ENCODE data around the gene PNPT1. TPM values are rescaled to one million over a fixed set of nuclear protein-coding genes. Genes with fewer than 3 reads are reported as not detected.
"Not testable (repeated sequence)": the region's sequence is repeated elsewhere in the genome, so short reads cannot be mapped to it uniquely, and the experiment has no call there.

Gene PNPT1
- polyA plus RNA-seq: 10 to 100 TPM; 13.1 to 20.5 (median 19.6) TPM

GRCh38 chr2:55693181-55694125 lies at the start of gene PNPT1:
Gene PNPT1 (minus strand): TSS chr2:55693844. CDS start chr2:55693823, 21 bp downstream.
- no peaks in the 10 kb centered on the region for H3K36me3 Mint-ChIP-seq
- DNase-seq: peak; percentile 89 to 92 (median 91)
- peaks cover 4 to 11% (median 7%) of the 10 kb centered on the region in 3 donors for H3K27me3 Mint-ChIP-seq (ENCODE audit: low read depth in 3 of 3)
- H3K4me1 Mint-ChIP-seq: peaks cover 24 to 37% of the 10 kb centered on the region in 2 donors
- H3K4me3 Mint-ChIP-seq: peak within 1 kb of the TSS; percentile 97 to 98 (median 97)
- H3K27ac Mint-ChIP-seq: peak within 1 kb of the TSS; percentile 82 to 91 (median 88)
- H3K9me3 Mint-ChIP-seq: no peaks in the 10 kb centered on the region

GRCh38 chr2:55742996-55743395 lies 49.4 kb upstream of the PNPT1 start:
- no peak for DNase-seq
- peaks cover 0 to 5% (median 0%) of the 10 kb centered on the region in 6 donors for H3K9me3 Mint-ChIP-seq
- H3K27ac Mint-ChIP-seq: no peak overlapping the region
- no peaks in the 10 kb centered on the region for H3K4me1 Mint-ChIP-seq
- peaks cover 2 to 13% (median 2%) of the 10 kb centered on the region in 3 donors for H3K27me3 Mint-ChIP-seq (ENCODE audit: low read depth in 3 of 3)
- no peaks in the 10 kb centered on the region for H3K36me3 Mint-ChIP-seq
- no peak overlapping the region for H3K4me3 Mint-ChIP-seq

DNA sequence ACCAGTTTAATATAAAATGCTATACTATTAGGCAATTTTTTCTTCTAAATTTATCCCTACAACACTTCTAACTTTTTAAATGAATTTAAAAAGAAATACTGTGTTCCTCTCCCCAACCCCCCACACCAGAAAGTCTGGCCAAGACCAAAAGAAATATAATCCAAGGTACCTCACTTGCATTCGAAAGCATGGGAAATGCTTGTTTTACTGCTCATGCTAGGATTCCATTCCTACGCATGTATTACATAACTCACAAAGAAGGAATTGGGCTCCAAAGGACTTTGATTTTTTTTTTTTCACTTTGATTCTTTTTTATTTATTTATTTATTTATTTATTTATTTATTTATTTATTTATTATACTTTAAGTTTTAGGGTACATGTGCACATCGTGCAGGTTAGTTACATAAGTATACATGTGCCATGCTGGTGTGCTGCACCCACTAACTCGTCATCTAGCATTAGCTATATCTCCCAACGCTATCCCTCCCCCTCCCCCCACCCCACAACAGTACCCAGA lies 42.4 kb upstream of the PNPT1 start:
- H3K36me3 Mint-ChIP-seq; H3K9me3 Mint-ChIP-seq; H3K27me3 Mint-ChIP-seq (ENCODE audit: low read depth in 3 of 3); H3K4me3 Mint-ChIP-seq; H3K27ac Mint-ChIP-seq; H3K4me1 Mint-ChIP-seq; DNase-seq: not testable (repeated sequence)

- H3K36me3 Mint-ChIP-seq: no peaks in the 10 kb centered on the region
- no peak for DNase-seq
- H3K9me3 Mint-ChIP-seq: no peaks in the 10 kb centered on the region
- H3K27me3 Mint-ChIP-seq (ENCODE audit: low read depth in 3 of 3): peaks cover 0 to 9% (median 7%) of the 10 kb centered on the region in 3 donors
- H3K4me3 Mint-ChIP-seq: no peak overlapping the region
- no peak overlapping the region for H3K27ac Mint-ChIP-seq
- no peaks in the 10 kb centered on the region for H3K4me1 Mint-ChIP-seq
Observed at GRCh38 chr2:55734726-55735125, 41.1 kb upstream of the PNPT1 start.

DNA sequence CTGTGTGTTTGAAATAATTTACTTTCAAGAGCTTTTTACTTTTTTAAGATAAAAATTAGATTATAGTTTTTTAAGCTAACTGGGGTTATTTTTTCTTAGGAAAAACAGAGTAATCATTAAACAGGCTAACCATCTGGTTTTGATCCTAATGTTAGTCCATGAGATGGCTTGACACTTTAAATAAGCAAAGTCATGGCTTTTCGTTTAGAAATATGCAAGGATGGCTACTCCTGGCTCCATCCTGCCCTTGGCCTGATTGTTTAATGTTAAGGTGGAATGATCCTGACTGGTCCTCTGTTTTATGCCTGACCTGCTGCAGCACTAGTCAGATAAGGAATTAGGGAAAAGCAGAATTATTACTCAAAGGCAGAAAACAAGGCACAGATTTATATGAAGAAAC lies 39.7 kb upstream of the PNPT1 start:
- Mint-ChIP-seq H3K36me3 (no peaks in the 10 kb centered on the region), H3K4me1 (no peaks in the 10 kb centered on the region), H3K27me3 (ENCODE audit: low read depth in 3 of 3) (peaks cover 0 to 9% (median 7%) of the 10 kb centered on the region in 3 donors), H3K27ac (no peak overlapping the region), H3K9me3 (no peaks in the 10 kb centered on the region), H3K4me3 (no peak overlapping the region)
- no peak for DNase-seq

DNA sequence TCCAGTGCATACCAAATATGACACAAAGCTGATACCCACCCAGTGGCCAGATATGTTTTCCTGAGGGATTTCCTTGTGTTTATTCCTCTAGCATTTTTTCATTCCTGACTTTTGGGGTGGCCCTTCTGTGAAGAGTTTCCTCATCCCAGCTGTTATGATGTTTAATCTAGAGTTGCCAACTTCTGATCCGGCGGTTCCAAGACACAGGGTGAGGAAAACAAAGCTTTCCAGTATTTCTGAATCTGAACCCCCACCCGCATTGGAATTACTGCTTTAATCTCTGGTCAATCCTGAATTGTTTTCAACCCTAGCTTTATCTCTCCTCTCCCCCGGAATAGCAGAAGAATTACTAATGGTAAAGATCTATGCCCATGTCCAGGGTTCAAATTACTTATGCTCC lies 39.2 kb upstream of the PNPT1 start:
- DNase-seq: no peak
- Mint-ChIP-seq H3K36me3 (no peaks in the 10 kb centered on the region), H3K9me3 (no peaks in the 10 kb centered on the region), H3K27me3 (ENCODE audit: low read depth in 3 of 3) (peaks cover 0 to 9% (median 7%) of the 10 kb centered on the region in 3 donors), H3K4me3 (no peak overlapping the region), H3K4me1 (no peaks in the 10 kb centered on the region), H3K27ac (no peak overlapping the region)

DNA sequence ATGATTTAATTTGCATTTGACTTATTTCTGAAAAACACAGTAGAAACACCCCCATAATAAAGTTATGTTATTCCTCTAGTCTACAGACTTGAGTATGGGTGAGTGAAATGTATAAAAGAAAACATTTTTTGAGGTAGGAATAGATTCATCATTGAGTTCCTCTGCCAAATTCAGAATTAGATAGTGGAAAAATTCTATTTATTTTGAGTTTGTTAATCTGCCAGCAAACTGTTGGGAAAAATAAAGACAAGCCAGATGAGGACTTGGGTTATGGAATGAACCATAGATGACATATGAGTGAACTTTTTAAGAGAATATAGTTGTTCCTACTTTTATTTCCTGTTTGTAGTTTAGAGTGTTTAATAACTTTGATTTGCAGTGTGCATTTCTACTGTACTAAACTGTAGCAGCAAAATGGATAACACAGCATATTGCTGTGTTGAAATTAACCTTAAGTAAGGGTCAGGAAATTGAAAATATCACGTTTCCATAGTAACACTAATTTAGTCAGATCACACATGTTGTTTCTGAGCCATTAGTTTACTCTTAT lies 35.6 kb upstream of the PNPT1 start:
- Mint-ChIP-seq H3K4me3 (no peak overlapping the region), H3K4me1 (no peaks in the 10 kb centered on the region), H3K27me3 (ENCODE audit: low read depth in 3 of 3) (peaks cover 2 to 10% (median 7%) of the 10 kb centered on the region in 3 donors), H3K27ac (no peak overlapping the region), H3K9me3 (no peaks in the 10 kb centered on the region), H3K36me3 (no peaks in the 10 kb centered on the region)
- DNase-seq: no peak

- Mint-ChIP-seq H3K27me3 (ENCODE audit: low read depth in 3 of 3) (peaks cover 4 to 5% (median 4%) of the 10 kb centered on the region in 3 donors), H3K9me3 (no peaks in the 10 kb centered on the region), H3K36me3 (no peaks in the 10 kb centered on the region)
Observed at GRCh38 chr2:55721596-55722215, 28.1 kb upstream of the PNPT1 start.

GRCh38 chr2:55720417-55720816 lies 26.8 kb upstream of the PNPT1 start:
- no peaks in the 10 kb centered on the region for H3K36me3 Mint-ChIP-seq
- H3K4me1 Mint-ChIP-seq: no peaks in the 10 kb centered on the region
- no peak overlapping the region for H3K27ac Mint-ChIP-seq
- DNase-seq: no peak
- no peak overlapping the region for H3K4me3 Mint-ChIP-seq
- H3K27me3 Mint-ChIP-seq (ENCODE audit: low read depth in 3 of 3): peaks cover 3 to 4% (median 4%) of the 10 kb centered on the region in 3 donors
- no peaks in the 10 kb centered on the region for H3K9me3 Mint-ChIP-seq

More at GRCh38 chr2:55721596-55722215, 28.1 kb upstream of the PNPT1 start:
- H3K27ac Mint-ChIP-seq: no peak overlapping the region
- DNase-seq: no peak
- no peaks in the 10 kb centered on the region for H3K4me1 Mint-ChIP-seq
- H3K4me3 Mint-ChIP-seq: no peak overlapping the region

DNA sequence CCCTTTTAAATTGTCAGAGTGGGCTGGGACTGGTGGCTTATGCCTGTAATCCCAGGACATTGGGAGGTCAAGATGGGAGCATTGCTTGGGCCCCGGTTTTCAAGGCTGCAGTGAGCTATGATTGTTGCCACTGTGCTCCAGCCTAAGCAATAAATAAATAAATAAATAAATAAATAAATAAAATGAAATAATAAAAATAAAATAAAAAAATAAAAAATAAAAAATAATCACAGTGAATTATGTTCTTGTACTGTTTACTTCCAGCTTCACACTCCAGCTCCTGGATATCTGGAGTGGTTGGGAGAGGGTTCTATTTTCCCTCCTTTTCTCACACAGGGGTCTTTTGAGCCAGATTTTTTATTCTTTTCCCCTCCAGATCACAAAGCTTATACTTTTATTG lies 26.2 kb upstream of the PNPT1 start:
- Mint-ChIP-seq H3K9me3 (no peaks in the 10 kb centered on the region), H3K27ac (no peak overlapping the region), H3K36me3 (no peaks in the 10 kb centered on the region)

GRCh38 chr2:55718165-55719008 lies 24.7 kb upstream of the PNPT1 start:
- Mint-ChIP-seq H3K27ac (no peak overlapping the region), H3K4me3 (no peak overlapping the region), H3K9me3 (no peaks in the 10 kb centered on the region), H3K27me3 (ENCODE audit: low read depth in 3 of 3) (peaks cover 0 to 3% (median under 1%) of the 10 kb centered on the region in 3 donors), H3K36me3 (no peaks in the 10 kb centered on the region), H3K4me1 (no peaks in the 10 kb centered on the region)
- DNase-seq: peak in 2 of 3 donors; percentile 21 to 28

More for the DNA sequence above, 26.2 kb upstream of the PNPT1 start:
- Mint-ChIP-seq H3K4me1 (no peaks in the 10 kb centered on the region), H3K27me3 (ENCODE audit: low read depth in 3 of 3) (peaks cover 0 to 3% (median 3%) of the 10 kb centered on the region in 3 donors), H3K4me3 (no peak overlapping the region)
- no peak for DNase-seq

DNA sequence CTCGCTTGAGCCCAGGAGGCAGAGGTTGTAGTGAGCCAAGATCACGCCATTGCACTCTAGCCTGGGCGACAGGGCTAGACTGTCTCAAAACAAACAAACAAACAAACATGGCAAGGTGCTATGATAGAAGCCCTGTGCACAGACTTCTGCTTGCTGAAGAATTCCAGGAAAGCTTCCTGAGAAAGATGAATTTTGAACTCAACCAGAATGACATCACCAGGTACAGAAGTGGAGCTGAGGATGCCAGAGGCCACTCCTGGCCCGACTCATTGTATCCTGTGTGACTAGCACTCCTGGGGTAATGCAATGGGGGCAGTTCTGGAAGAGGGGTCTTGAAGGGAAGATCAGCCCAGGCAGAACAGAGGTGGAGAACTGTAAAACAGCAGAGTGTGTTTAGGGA lies 22.0 kb upstream of the PNPT1 start:
- no peak for DNase-seq
- Mint-ChIP-seq H3K27ac (no peak overlapping the region), H3K4me1 (no peaks in the 10 kb centered on the region), H3K4me3 (no peak overlapping the region), H3K27me3 (ENCODE audit: low read depth in 3 of 3) (peaks cover 0 to 1% (median 0%) of the 10 kb centered on the region in 3 donors), H3K9me3 (no peaks in the 10 kb centered on the region), H3K36me3 (no peaks in the 10 kb centered on the region)

- not testable (repeated sequence) for H3K36me3 Mint-ChIP-seq; H3K27me3 Mint-ChIP-seq (ENCODE audit: low read depth in 3 of 3); DNase-seq; H3K9me3 Mint-ChIP-seq; H3K27ac Mint-ChIP-seq; H3K4me3 Mint-ChIP-seq; H3K4me1 Mint-ChIP-seq
Observed at GRCh38 chr2:55715178-55715577, 21.5 kb upstream of the PNPT1 start.
